ENCODE data around the gene TUT7.

- TF ChIP-seq CTCF (IDR thresholded peaks at IDR 0.05; ENCODE audit: borderline replicate concordance, extremely low read depth, low read length, poor library complexity, severe bottlenecking) (no peak), EZH2 (IDR thresholded peaks at IDR 0.05; ENCODE audit: borderline replicate concordance, low read depth, low read length, severe bottlenecking) (no peak)
Observed at GRCh38 chr9:86253577-86253976, 100.6 kb downstream of the TUT7 start.

All from DND-41 (cell line).